ENCODE measurements around the gene LTBP1.

The LTBP1 gene

DNA sequence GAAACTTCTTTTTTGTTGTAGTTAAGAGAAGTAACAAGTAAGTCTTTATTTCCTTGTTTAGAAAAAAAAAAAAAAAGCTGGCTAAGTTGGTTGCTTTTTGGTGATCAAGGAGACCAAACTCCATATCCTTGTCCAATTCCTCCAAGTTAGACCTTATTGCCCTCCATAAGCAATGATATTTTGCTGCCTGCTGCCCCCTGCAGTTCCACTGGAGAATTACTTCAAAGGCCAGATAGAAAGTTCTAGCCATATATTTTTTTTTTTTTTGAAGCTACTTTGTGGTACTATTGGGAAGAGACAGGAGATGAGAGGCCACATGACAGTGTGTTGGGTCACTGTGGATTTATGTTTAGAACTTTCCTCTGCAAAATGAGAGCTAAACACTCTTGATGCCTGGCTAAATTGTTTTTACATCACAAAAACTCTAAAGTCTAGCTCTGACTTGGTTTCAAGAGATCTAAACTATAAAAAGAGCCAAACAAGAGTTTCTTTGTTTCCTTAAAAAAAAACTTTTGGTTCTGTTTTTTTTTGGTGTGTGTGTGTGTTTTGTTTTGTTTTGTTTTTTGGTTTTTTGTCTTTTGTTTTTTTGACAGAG is 449.0 kb downstream of the LTBP1 start:
- peak in 1 of 2 donors; percentile 23 for DNase-seq (ENCODE audit: extremely low read depth in 1 of 2, low read depth in 1 of 2)

DNA sequence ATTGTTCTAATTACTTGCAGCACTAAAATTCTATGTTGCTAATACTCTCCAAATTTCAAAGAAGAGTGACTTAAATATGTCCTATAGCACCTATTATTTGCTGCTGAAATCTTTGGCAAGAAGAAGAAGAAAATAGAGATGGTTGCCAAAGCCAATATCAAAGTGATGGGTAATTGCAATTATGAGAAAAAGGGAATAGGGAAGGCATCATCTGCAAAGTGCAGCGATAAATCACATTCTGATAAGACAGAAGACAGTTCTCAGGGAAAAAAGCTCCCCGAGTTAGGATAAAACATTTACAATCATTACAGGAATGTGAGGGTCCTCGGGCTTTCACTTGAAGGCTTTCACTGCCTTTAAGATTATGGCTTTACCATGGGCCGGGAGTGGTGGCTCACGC is 457.6 kb downstream of the LTBP1 start:
- no peak for DNase-seq (ENCODE audit: extremely low read depth in 1 of 2, low read depth in 1 of 2)

- DNase-seq (ENCODE audit: extremely low read depth in 1 of 2, low read depth in 1 of 2) = no peak
These were observed 459.9 kb downstream of the LTBP1 start for GRCh38 chr2:33406622-33407021.

DNA sequence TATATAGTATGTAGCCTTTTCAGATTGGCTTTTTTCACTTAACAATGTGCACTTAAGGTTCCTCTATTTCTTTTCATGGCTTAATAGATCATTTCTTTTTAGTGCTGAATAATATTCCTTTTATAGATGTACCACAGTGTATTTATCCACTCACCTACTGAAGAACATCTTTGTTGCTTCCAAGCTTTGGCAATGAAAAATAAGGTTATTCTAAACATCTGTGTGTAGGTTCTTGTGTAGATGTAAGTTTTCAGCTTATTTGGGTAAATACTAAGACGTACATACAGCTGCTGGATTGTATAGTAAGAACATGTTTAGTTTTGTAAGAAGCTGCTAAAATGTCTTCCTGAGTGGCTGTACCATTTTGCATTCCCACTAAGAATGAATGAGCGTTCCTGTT is 461.4 kb downstream of the LTBP1 start:
- DNase-seq (ENCODE audit: extremely low read depth in 1 of 2, low read depth in 1 of 2) = no peak

DNA sequence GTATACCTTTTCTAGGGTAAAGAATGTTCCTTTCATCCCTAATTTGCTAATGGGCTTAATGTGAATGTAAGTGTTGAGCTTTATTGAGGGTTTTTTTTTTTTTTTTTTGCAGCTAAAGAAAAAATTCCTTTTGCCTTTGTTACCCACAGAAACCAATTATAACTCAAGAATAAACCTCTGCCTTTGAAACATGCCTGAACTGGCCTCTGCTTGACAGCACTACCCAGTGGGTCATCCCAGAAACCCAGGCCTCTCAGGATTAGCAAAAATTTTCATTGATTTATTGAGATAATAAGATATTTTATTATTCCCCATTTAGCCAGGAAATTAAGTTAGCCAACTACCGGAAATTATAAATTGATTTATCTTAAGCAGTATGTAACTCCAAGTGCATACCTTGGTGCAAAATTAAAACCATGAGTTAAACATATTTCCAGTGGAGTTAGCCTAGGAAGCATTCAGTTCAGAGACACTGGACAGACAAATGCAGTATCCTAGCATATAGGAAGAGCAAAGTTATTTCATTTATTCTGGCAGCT is 462.7 kb downstream of the LTBP1 start:
- no peak for DNase-seq (ENCODE audit: extremely low read depth in 1 of 2, low read depth in 1 of 2)

- no peak for DNase-seq (ENCODE audit: extremely low read depth in 1 of 2, low read depth in 1 of 2)
These were observed 465.0 kb downstream of the LTBP1 start for GRCh38 chr2:33411765-33412164.

DNA sequence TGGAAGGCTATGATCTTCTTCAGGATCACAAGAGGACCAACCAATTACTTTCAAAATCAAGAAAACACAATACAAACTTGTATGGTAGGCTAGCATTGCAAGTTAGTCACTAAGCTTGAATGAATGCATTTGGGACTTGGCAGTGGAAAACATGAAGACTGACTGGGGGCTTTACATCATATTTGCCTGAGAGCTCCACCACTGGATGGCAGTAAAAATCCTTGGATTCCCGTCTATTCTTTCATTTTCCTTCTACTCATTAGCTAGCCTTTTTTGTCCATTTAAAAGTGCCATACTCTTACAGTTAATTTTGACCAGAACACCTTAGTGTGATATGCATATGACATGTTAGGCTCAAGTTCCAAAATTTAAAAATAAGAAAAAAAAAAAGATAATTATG is 466.2 kb downstream of the LTBP1 start:
- no peak for DNase-seq (ENCODE audit: extremely low read depth in 1 of 2, low read depth in 1 of 2)

DNA sequence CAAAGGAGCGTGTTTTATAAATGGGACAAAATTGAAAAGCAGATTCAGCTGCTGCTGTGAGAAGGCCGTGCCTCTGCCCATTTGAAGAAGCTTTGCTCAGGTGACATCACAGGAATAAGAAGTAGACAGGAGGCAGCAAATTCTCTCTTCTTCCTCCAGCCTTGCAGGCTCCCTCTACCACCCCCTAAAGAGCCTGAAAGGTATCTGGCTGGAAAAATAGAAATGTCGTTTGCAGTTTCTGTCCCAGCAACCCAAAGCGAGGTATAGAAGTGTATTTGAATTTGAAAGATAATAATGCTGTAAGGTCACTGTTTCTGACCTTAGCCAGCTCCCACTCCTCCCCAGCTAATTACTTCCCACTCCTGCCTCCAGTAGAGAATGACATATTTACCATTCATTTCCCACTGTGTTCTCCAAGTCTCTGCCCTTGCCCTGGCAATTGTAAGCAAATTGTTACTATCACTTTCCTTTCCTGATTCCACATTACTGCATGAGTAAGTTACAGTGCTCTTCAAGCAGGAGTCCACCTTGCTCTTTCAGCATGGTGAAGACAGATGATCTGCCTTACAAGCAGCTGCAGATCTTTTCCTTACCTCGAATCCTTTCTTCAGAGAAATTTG is 472.9 kb downstream of the LTBP1 start:
- no peak for DNase-seq (ENCODE audit: extremely low read depth in 1 of 2, low read depth in 1 of 2)

- DNase-seq (ENCODE audit: extremely low read depth in 1 of 2, low read depth in 1 of 2) = no peak
These were observed 474.0 kb downstream of the LTBP1 start for GRCh38 chr2:33420726-33421125.

GRCh38 chr2:33421820-33422219 is 475.1 kb downstream of the LTBP1 start:
- no peak for DNase-seq (ENCODE audit: extremely low read depth in 1 of 2, low read depth in 1 of 2)

DNA sequence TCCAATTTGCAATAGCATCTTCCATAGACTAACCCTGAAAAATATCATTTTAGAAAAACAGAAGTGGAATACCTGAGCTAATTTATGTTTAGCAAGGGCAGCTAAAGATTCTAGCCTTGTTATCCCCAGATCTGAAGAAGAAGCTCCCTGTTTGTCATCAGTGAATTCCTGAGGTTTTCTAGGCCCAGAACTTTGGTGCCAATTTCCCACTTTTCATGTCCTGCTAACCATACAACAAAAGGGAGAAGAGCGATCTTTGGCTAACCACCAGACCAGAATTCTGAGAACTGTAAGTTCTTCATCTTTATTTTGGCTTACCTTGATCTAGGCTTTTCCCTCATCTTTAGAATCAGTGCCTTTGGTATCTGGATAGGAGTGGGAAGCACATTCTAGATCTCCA is 478.4 kb downstream of the LTBP1 start:
- no peak for DNase-seq (ENCODE audit: extremely low read depth in 1 of 2, low read depth in 1 of 2)

GRCh38 chr2:33425586-33426031 is 478.9 kb downstream of the LTBP1 start:
- DNase-seq (ENCODE audit: extremely low read depth in 1 of 2, low read depth in 1 of 2) = no peak

GRCh38 chr2:33426666-33427231 is 480.0 kb downstream of the LTBP1 start:
- DNase-seq (ENCODE audit: extremely low read depth in 1 of 2, low read depth in 1 of 2) = no peak

- no peak for DNase-seq (ENCODE audit: extremely low read depth in 1 of 2, low read depth in 1 of 2)
These were observed 483.3 kb downstream of the LTBP1 start for GRCh38 chr2:33430077-33430476.

DNA sequence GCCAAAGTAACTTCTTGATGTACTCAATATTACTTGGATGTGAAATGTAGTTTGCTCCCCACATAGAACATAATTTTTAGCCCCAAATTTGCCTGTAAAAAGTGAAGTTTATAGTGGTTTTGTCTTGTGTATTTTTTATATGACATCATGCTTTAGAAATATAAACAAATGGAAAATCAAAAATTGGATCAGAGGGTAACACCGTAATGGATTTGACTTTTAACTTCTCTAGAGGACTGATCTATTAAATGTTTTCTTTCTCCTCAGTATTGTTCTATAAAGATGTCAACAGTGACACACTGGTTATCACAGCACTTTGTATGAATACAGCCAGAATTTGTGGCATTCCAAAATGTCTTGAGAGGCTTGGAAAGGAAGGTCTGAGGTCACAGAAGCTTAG is 484.1 kb downstream of the LTBP1 start:
- no peak for DNase-seq (ENCODE audit: extremely low read depth in 1 of 2, low read depth in 1 of 2)

DNA sequence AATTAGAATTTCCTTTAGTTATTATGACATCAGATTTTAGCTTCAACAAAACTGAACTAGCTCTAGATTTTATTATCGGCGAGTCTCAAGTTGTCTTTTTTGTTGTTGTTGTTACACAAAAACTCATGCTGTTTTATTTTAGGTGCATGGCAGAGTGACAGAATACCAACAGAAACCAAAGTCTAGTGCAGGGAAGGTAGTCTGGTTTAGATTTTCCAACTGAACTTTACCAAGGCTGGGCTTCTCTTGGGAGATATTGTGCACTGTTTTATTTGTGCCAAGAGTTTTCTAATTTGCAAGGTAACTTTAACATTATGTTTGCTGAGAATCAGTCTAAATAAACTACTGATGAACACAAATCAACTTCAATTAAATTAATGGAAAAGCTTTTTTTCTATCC is 486.1 kb downstream of the LTBP1 start:
- DNase-seq (ENCODE audit: extremely low read depth in 1 of 2, low read depth in 1 of 2) = no peak

GRCh38 chr2:33433279-33434235 is 486.8 kb downstream of the LTBP1 start:
- no peak for DNase-seq (ENCODE audit: extremely low read depth in 1 of 2, low read depth in 1 of 2)

- no peak for DNase-seq (ENCODE audit: extremely low read depth in 1 of 2, low read depth in 1 of 2)
These were observed 488.8 kb downstream of the LTBP1 start for GRCh38 chr2:33435518-33435917.

- DNase-seq (ENCODE audit: extremely low read depth in 1 of 2, low read depth in 1 of 2) = no peak
These were observed 489.3 kb downstream of the LTBP1 start for GRCh38 chr2:33436083-33436482.

GRCh38 chr2:33437297-33437696 is 490.5 kb downstream of the LTBP1 start:
- DNase-seq (ENCODE audit: extremely low read depth in 1 of 2, low read depth in 1 of 2) = no peak

DNA sequence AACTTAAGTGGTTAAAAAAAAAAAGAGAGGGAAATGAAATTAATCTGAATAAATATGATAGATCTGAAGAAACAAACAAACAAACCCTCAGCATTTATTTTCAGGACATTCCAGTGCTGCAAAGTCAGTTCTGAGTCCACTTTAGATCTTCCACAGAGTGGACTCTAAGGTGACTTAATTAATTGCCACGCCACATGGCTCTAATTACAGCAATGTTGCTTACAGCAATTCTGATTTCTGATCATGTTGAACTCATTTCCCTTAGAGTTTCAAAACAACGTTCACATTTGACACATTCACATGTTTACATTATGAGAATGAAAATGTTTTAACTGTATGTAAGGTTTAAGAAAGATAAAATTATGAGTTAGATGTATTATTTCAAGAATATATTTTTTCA is 491.1 kb downstream of the LTBP1 start:
- DNase-seq (ENCODE audit: extremely low read depth in 1 of 2, low read depth in 1 of 2) = no peak

Measured in stimulated activated CD8-positive, alpha-beta memory T cell treated with anti-CD3 and anti-CD28 coated beads, Interleukin-7, amount 100 ng/mL, for 48 hours (primary cell).